ENCODE data around the gene TMC5.

- peak; percentile 41 for TF ChIP-seq CTCF (IDR thresholded peaks at IDR 0.05; ENCODE audit: low read depth, low read length, poor library complexity, severe bottlenecking)
- TF ChIP-seq EZH2phosphoT487 (IDR thresholded peaks at IDR 0.05; ENCODE audit: borderline replicate concordance, low read length): no peak
Measured at GRCh38 chr16:19521471-19522396, 104.1 kb downstream of the TMC5 start, which contains the start of gene GDE1.

Data from DOHH2 (cell line).